SJCRH30 (cell line): ENCODE data around the gene SPINK1. TPM values are rescaled to one million over a fixed set of nuclear protein-coding genes. Genes with fewer than 3 reads are reported as not detected.
"Not testable (repeated sequence)": the region's sequence is repeated elsewhere in the genome, so short reads cannot be mapped to it uniquely, and the experiment has no call there.

ENCODE experiments used
- DNase-seq, 2 experiments: peaks; one replicate each; pipeline ENCODE4 v3.0.0-alpha.2; 2015 to 2020
- H3K27ac ChIP-seq: fragments of 250-450 bp; sonication (Bioruptor Pico); 2 replicates; pipeline ENCODE4 v1.5.1; 2020; ENCODE audit warnings: mild to moderate bottlenecking, moderate library complexity
- H3K27me3 ChIP-seq: fragments of 250-450 bp; sonication (Bioruptor Pico); 2 replicates; pipeline ENCODE4 v1.5.1; 2020; ENCODE audit warnings: mild to moderate bottlenecking, moderate library complexity
- H3K36me3 ChIP-seq: fragments of 250-450 bp; sonication (Bioruptor Pico); 2 replicates; pipeline ENCODE4 v1.5.1; 2020; ENCODE audit warnings: mild to moderate bottlenecking, moderate library complexity
- H3K4me1 ChIP-seq: fragments of 250-450 bp; sonication (Bioruptor Pico); 2 replicates; pipeline ENCODE4 v1.5.1; 2020; ENCODE audit warnings: mild to moderate bottlenecking, moderate library complexity
- H3K4me3 ChIP-seq: fragments of 250-450 bp; sonication (Bioruptor Pico); 2 replicates; pipeline ENCODE4 v1.5.1; 2020; ENCODE audit warnings: mild to moderate bottlenecking, moderate library complexity
- H3K9me3 ChIP-seq: fragments of 250-450 bp; sonication (Bioruptor Pico); replicated peaks from 2 replicates; pipeline ENCODE4 v1.5.1; 2020; ENCODE audit warnings: mild to moderate bottlenecking, moderate library complexity
- total RNA-seq: library from RNA; depleted of rRNA; stranded (reverse); fragments of >200 nt; shearing (Covaris generic); gene quantifications from 2 replicates; pipeline ENCODE4 v1.2.3, GENCODE V29; 2014

SPINK1 gene
- total RNA-seq, 1 experiment from 2014 or later: not detected

- Histone ChIP-seq H3K27me3 (no peaks in the 10 kb centered on the region), H3K27ac (no peak overlapping the region), H3K4me3 (no peak overlapping the region), H3K9me3 (no peaks in the 10 kb centered on the region), H3K36me3 (no peaks in the 10 kb centered on the region), H3K4me1 (no peaks in the 10 kb centered on the region)
- no peak for DNase-seq
These were observed 5.0 kb upstream of the SPINK1 start for GRCh38 chr5:147836439-147836838.

GRCh38 chr5:147835386-147835798 lies 3.9 kb upstream of the SPINK1 start:
- no peaks in the 10 kb centered on the region for H3K9me3 ChIP-seq
- no peaks in the 10 kb centered on the region for H3K36me3 ChIP-seq
- no peaks in the 10 kb centered on the region for H3K4me1 ChIP-seq
- no peak for DNase-seq
- H3K27ac ChIP-seq: no peak overlapping the region
- H3K4me3 ChIP-seq: no peak overlapping the region
- H3K27me3 ChIP-seq: no peaks in the 10 kb centered on the region

- DNase-seq: no peak
- H3K27me3 ChIP-seq: no peaks in the 10 kb centered on the region
- H3K9me3 ChIP-seq: no peaks in the 10 kb centered on the region
- no peaks in the 10 kb centered on the region for H3K4me1 ChIP-seq
- no peak overlapping the region for H3K4me3 ChIP-seq
- H3K36me3 ChIP-seq: no peaks in the 10 kb centered on the region
- H3K27ac ChIP-seq: no peak overlapping the region
These were observed 1.1 kb upstream of the SPINK1 start for GRCh38 chr5:147832541-147832940.

- no peak overlapping the region for H3K4me3 ChIP-seq
- H3K9me3 ChIP-seq: no peaks in the 10 kb centered on the region
- H3K36me3 ChIP-seq: no peaks in the 10 kb centered on the region
- DNase-seq: no peak
- 0 out of 2 replicates have a peak, but pooled peaks cover 5% of the 10 kb centered on the region for H3K4me1 ChIP-seq
- H3K27me3 ChIP-seq: no peaks in the 10 kb centered on the region
- no peak overlapping the region for H3K27ac ChIP-seq
These were observed 1.4 kb downstream of the SPINK1 start for GRCh38 chr5:147830035-147830434.

GRCh38 chr5:147827017-147827416 lies 4.5 kb downstream of the SPINK1 start:
- H3K36me3 ChIP-seq, H3K27me3 ChIP-seq, H3K4me1 ChIP-seq, DNase-seq, H3K9me3 ChIP-seq, H3K27ac ChIP-seq, H3K4me3 ChIP-seq: not testable (repeated sequence)

GRCh38 chr5:147826361-147826760 lies 5.1 kb downstream of the SPINK1 start:
- Histone ChIP-seq H3K9me3 (no peaks in the 10 kb centered on the region), H3K36me3 (no peaks in the 10 kb centered on the region), H3K4me3 (no peak overlapping the region), H3K4me1 (peaks cover 5% of the 10 kb centered on the region), H3K27ac (no peak overlapping the region), H3K27me3 (no peaks in the 10 kb centered on the region)
- DNase-seq: peak in 1 of 2 experiments; percentile 30

- no peaks in the 10 kb centered on the region for H3K27me3 ChIP-seq
These were observed 8.6 kb downstream of the SPINK1 start for GRCh38 chr5:147822686-147823491.

GRCh38 chr5:147822222-147822621 lies 9.2 kb downstream of the SPINK1 start:
- H3K36me3 ChIP-seq, H3K27me3 ChIP-seq, DNase-seq, H3K4me3 ChIP-seq, H3K9me3 ChIP-seq: not testable (repeated sequence)
- Histone ChIP-seq H3K27ac (peak overlapping the region; percentile 46), H3K4me1 (peaks cover 38% of the 10 kb centered on the region)

More at GRCh38 chr5:147822686-147823491, 8.6 kb downstream of the SPINK1 start:
- H3K9me3 ChIP-seq: no peaks in the 10 kb centered on the region
- H3K36me3 ChIP-seq: no peaks in the 10 kb centered on the region
- DNase-seq: peak; percentile 73 to 92
- H3K4me1 ChIP-seq: peaks cover 38% of the 10 kb centered on the region
- no peak overlapping the region for H3K4me3 ChIP-seq
- peak overlapping the region; percentile 46 for H3K27ac ChIP-seq

- Histone ChIP-seq H3K4me3 (no peak overlapping the region), H3K9me3 (no peaks in the 10 kb centered on the region), H3K27ac (no peak overlapping the region), H3K4me1 (peaks cover 38% of the 10 kb centered on the region), H3K36me3 (no peaks in the 10 kb centered on the region), H3K27me3 (no peaks in the 10 kb centered on the region)
- DNase-seq: no peak
These were observed 9.7 kb downstream of the SPINK1 start for GRCh38 chr5:147821766-147822165.

- DNase-seq: peak; percentile 7 to 64
- Histone ChIP-seq H3K36me3 (peaks cover 4% of the 10 kb centered on the region; the same call in 1 of the 2 replicates), H3K27ac (peak overlapping the region; percentile 58), H3K4me1 (peaks cover 34% of the 10 kb centered on the region), H3K9me3 (no peaks in the 10 kb centered on the region), H3K4me3 (no peak overlapping the region), H3K27me3 (no peaks in the 10 kb centered on the region)
These were observed 12.2 kb downstream of the SPINK1 start for GRCh38 chr5:147819261-147819770.

GRCh38 chr5:147818290-147818689 lies 13.2 kb downstream of the SPINK1 start:
- Histone ChIP-seq H3K27me3 (no peaks in the 10 kb centered on the region), H3K27ac (peak overlapping the region; percentile 58; the same call in 1 of the 2 replicates), H3K36me3 (peaks cover 4% of the 10 kb centered on the region; the same call in 1 of the 2 replicates), H3K4me1 (peaks cover 34% of the 10 kb centered on the region), H3K4me3 (no peak overlapping the region), H3K9me3 (no peaks in the 10 kb centered on the region)
- peak in 1 of 2 experiments; percentile 26 for DNase-seq

GRCh38 chr5:147813696-147814095 lies 17.8 kb downstream of the SPINK1 start:
- H3K27ac ChIP-seq: no peak overlapping the region
- no peaks in the 10 kb centered on the region for H3K27me3 ChIP-seq
- H3K36me3 ChIP-seq: peaks cover 4% of the 10 kb centered on the region; the same call in 1 of the 2 replicates
- H3K4me3 ChIP-seq: no peak overlapping the region
- no peak for DNase-seq
- H3K9me3 ChIP-seq: no peaks in the 10 kb centered on the region
- H3K4me1 ChIP-seq: peaks cover 9% of the 10 kb centered on the region

GRCh38 chr5:147809830-147810666 lies 21.4 kb downstream of the SPINK1 start:
- Histone ChIP-seq H3K27ac (no peak overlapping the region; the same call in 1 of the 2 replicates), H3K4me1 (peaks cover 2% of the 10 kb centered on the region; the same call in 1 of the 2 replicates), H3K9me3 (no peaks in the 10 kb centered on the region), H3K4me3 (no peak overlapping the region), H3K36me3 (no peaks in the 10 kb centered on the region), H3K27me3 (no peaks in the 10 kb centered on the region)
- peak; percentile 34 to 41 for DNase-seq

GRCh38 chr5:147805030-147805454 lies 26.4 kb downstream of the SPINK1 start:
- no peaks in the 10 kb centered on the region for H3K27me3 ChIP-seq
- H3K27ac ChIP-seq: no peak overlapping the region
- H3K9me3 ChIP-seq: 0 out of 2 replicates have a peak, but pooled peaks cover 3% of the 10 kb centered on the region
- H3K36me3 ChIP-seq: no peaks in the 10 kb centered on the region
- DNase-seq: no peak
- H3K4me1 ChIP-seq: peaks cover 3% of the 10 kb centered on the region; the same call in 1 of the 2 replicates
- no peak overlapping the region for H3K4me3 ChIP-seq
